ENCODE measurements around the gene HSPA12A. TPM values are rescaled to one million over a fixed set of nuclear protein-coding genes. Genes with fewer than 3 reads are reported as not detected.

Gene HSPA12A
- total and polyA plus RNA-seq, 7 donors: 1.4 to 17.4 (median 12.3) TPM

- peaks cover 0 to 5% (median 2%) of the 10 kb centered on the region in 4 donors for H3K4me1 ChIP-seq
- 52 to 72% methylated on average over 8 of the region's 8 CpGs for WGBS, 2 donors
- no peaks in the 10 kb centered on the region for H3K27me3 ChIP-seq
- H3K4me3 ChIP-seq: no peak overlapping the region
- no peaks in the 10 kb centered on the region for H3K9me3 ChIP-seq
- no peaks in the 10 kb centered on the region for H3K36me3 ChIP-seq
- DNase-seq: no peak
- no peak for TF ChIP-seq POLR2AphosphoS5 (IDR thresholded peaks at IDR 0.05)
- no peak for TF ChIP-seq EP300 (IDR thresholded peaks at IDR 0.05)
- no peak for TF ChIP-seq CTCF (IDR thresholded peaks at IDR 0.05)
- no peak for TF ChIP-seq POLR2A (IDR thresholded peaks at IDR 0.05)
- no peak overlapping the region for H3K27ac ChIP-seq
- intact Hi-C loops (cut with DNase I): loop anchor here (5.0 kb wide), 2 partner anchors 45 to 160 kb away; partner anchors contain the start of gene HSPA12A
These were observed 44.8 kb upstream of the HSPA12A start for GRCh38 chr10:116787053-116787659.

GRCh38 chr10:116785867-116786266 is 43.5 kb upstream of the HSPA12A start:
- Histone ChIP-seq H3K4me1 (peaks cover 0 to 5% (median 2%) of the 10 kb centered on the region in 4 donors), H3K27me3 (no peaks in the 10 kb centered on the region), H3K27ac (no peak overlapping the region), H3K9me3 (no peaks in the 10 kb centered on the region), H3K4me3 (no peak overlapping the region), H3K36me3 (no peaks in the 10 kb centered on the region)
- WGBS, 2 donors: 93 to 94% methylated on average over 8 of the region's 8 CpGs
- no peak for DNase-seq
- TF ChIP-seq POLR2AphosphoS5 (IDR thresholded peaks at IDR 0.05) (no peak), POLR2A (IDR thresholded peaks at IDR 0.05) (no peak), EP300 (IDR thresholded peaks at IDR 0.05) (no peak), CTCF (IDR thresholded peaks at IDR 0.05) (no peak)
- intact Hi-C loops (cut with DNase I): loop anchor here (5.0 kb wide), 2 partner anchors 44 to 159 kb away; partner anchors contain the start of gene HSPA12A

- no peaks in the 10 kb centered on the region for H3K27me3 ChIP-seq
- H3K27ac ChIP-seq: no peak overlapping the region
- WGBS, 2 donors: 92% methylated on average over 11 of the region's 11 CpGs
- intact Hi-C loops (cut with DNase I): loop anchor here (5.0 kb wide), 2 partner anchors 43 to 158 kb away; partner anchors contain the start of gene HSPA12A
- H3K36me3 ChIP-seq: no peaks in the 10 kb centered on the region
- H3K4me3 ChIP-seq: no peak overlapping the region
- peaks cover 0 to 5% (median 2%) of the 10 kb centered on the region in 4 donors for H3K4me1 ChIP-seq
- no peak for DNase-seq
- no peak for TF ChIP-seq POLR2A (IDR thresholded peaks at IDR 0.05)
- no peak for TF ChIP-seq POLR2AphosphoS5 (IDR thresholded peaks at IDR 0.05)
- no peak for TF ChIP-seq EP300 (IDR thresholded peaks at IDR 0.05)
- TF ChIP-seq CTCF (IDR thresholded peaks at IDR 0.05): no peak
- no peaks in the 10 kb centered on the region for H3K9me3 ChIP-seq
These were observed 42.9 kb upstream of the HSPA12A start for GRCh38 chr10:116785282-116785681.

- H3K27ac ChIP-seq: no peak overlapping the region
- whole genome bisulfite sequencing, 2 donors: 91 to 95% methylated on average over 7 of the region's 7 CpGs
These were observed 42.3 kb upstream of the HSPA12A start for GRCh38 chr10:116784651-116785050.

More at GRCh38 chr10:116784651-116785050, 42.3 kb upstream of the HSPA12A start:
- intact Hi-C loops (cut with DNase I): loop anchor here (5.0 kb wide), 2 partner anchors 42 to 157 kb away; partner anchors contain the start of gene HSPA12A
- peaks cover 0 to 5% (median 2%) of the 10 kb centered on the region in 4 donors for H3K4me1 ChIP-seq
- no peaks in the 10 kb centered on the region for H3K9me3 ChIP-seq
- TF ChIP-seq EP300 (IDR thresholded peaks at IDR 0.05): no peak
- TF ChIP-seq POLR2AphosphoS5 (IDR thresholded peaks at IDR 0.05): no peak
- no peak for TF ChIP-seq CTCF (IDR thresholded peaks at IDR 0.05)
- TF ChIP-seq POLR2A (IDR thresholded peaks at IDR 0.05): no peak
- no peak overlapping the region for H3K4me3 ChIP-seq
- no peaks in the 10 kb centered on the region for H3K27me3 ChIP-seq
- DNase-seq: no peak
- H3K36me3 ChIP-seq: no peaks in the 10 kb centered on the region

All from sigmoid colon (tissue), 7 donors.